Superior temporal gyrus (tissue), 1 donor: ENCODE measurements around the gene NEGR1.

ENCODE experiments used
- DNase-seq: peaks from one replicate; pipeline ENCODE4 v3.0.0-alpha.2; 2016; ENCODE audit errors: extremely low spot score

The NEGR1 gene

GRCh38 chr1:71783071-71783470 lies 499.3 kb downstream of the NEGR1 start:
- DNase-seq = peak; percentile 47

- DNase-seq = no peak
These were observed 500.9 kb downstream of the NEGR1 start for GRCh38 chr1:71781450-71781849.

- DNase-seq = no peak
These were observed 501.7 kb downstream of the NEGR1 start for GRCh38 chr1:71780681-71781080.

- DNase-seq = no peak
These were observed 503.4 kb downstream of the NEGR1 start for GRCh38 chr1:71778940-71779339.

- DNase-seq = no peak
These were observed 505.2 kb downstream of the NEGR1 start for GRCh38 chr1:71777094-71777493.

GRCh38 chr1:71774705-71775104 lies 507.6 kb downstream of the NEGR1 start:
- no peak for DNase-seq

GRCh38 chr1:71770121-71770520 lies 512.2 kb downstream of the NEGR1 start:
- no peak for DNase-seq

- DNase-seq = no peak
These were observed 515.6 kb downstream of the NEGR1 start for GRCh38 chr1:71766748-71767147.

GRCh38 chr1:71762514-71763255 lies 519.7 kb downstream of the NEGR1 start:
- no peak for DNase-seq

GRCh38 chr1:71755441-71755840 lies 526.9 kb downstream of the NEGR1 start:
- DNase-seq = no peak

- DNase-seq = no peak
These were observed 528.6 kb downstream of the NEGR1 start for GRCh38 chr1:71753746-71754145.

GRCh38 chr1:71745326-71745725 lies 537.0 kb downstream of the NEGR1 start:
- DNase-seq = no peak

GRCh38 chr1:71743862-71744261 lies 538.5 kb downstream of the NEGR1 start:
- no peak for DNase-seq

- DNase-seq = no peak
These were observed 543.4 kb downstream of the NEGR1 start for GRCh38 chr1:71738910-71739309.

- DNase-seq = no peak
These were observed 544.1 kb downstream of the NEGR1 start for GRCh38 chr1:71738256-71738655.

- no peak for DNase-seq
These were observed 544.6 kb downstream of the NEGR1 start for GRCh38 chr1:71737768-71738167.

- DNase-seq = no peak
These were observed 549.2 kb downstream of the NEGR1 start for GRCh38 chr1:71733121-71733520.

GRCh38 chr1:71721532-71721931 lies 560.8 kb downstream of the NEGR1 start:
- DNase-seq = no peak

GRCh38 chr1:71719330-71719729 lies 563.0 kb downstream of the NEGR1 start:
- DNase-seq = no peak

GRCh38 chr1:71717186-71717585 lies 565.2 kb downstream of the NEGR1 start:
- DNase-seq = no peak

GRCh38 chr1:71711456-71711855 lies 570.9 kb downstream of the NEGR1 start:
- no peak for DNase-seq

- no peak for DNase-seq
These were observed 576.2 kb downstream of the NEGR1 start for GRCh38 chr1:71706029-71706671.

- no peak for DNase-seq
These were observed 584.2 kb downstream of the NEGR1 start for GRCh38 chr1:71698186-71698585.

- no peak for DNase-seq
These were observed 586.5 kb downstream of the NEGR1 start for GRCh38 chr1:71695821-71696220.
